GM12878 (cell line): Measurements from ENCODE around the gene WSCD2. TPM values are rescaled to one million over a fixed set of nuclear protein-coding genes. Genes with fewer than 3 reads are reported as not detected.

ENCODE experiments used
- ATAC-seq: fragments of 200-7000 bp; cut with Tn5 transposase; 3 replicates; pipeline ENCODE4 v1.9.1; 2020; ENCODE audit warnings: mild to moderate bottlenecking, moderate library complexity
- BruUV-seq: library from RNA; stranded (reverse); fragments of 400-500 nt; replicated peaks from 2 replicates; lab custom pipeline; 2021; lab: Mats Ljungman, UMichigan
- CTCF ChIA-PET: fragments of 300-600 bp; sonication (Branson Sonifier 250); formaldehyde crosslinking; extraction: SDS; loops from one replicate; lab custom pipeline; 2021; ENCODE audit warnings: inconsistent platforms; lab: Yijun Ruan, JAX
- POLR2A ChIA-PET: fragments of 350-600 bp; formaldehyde crosslinking; extraction: SDS; loops from one replicate; lab custom pipeline; 2021; ENCODE audit warnings: inconsistent platforms; lab: Charles Lee
- RAD21 ChIA-PET: fragments of 300-600 bp; sonication (Branson Sonifier 250); formaldehyde crosslinking; loops from one replicate; lab custom pipeline; 2023; ENCODE audit warnings: antibody characterized with exemption; ENCODE audit not compliant: unreplicated experiment; lab: Charles Lee
- SMC1A ChIA-PET: fragments of 300-600 bp; sonication (Branson Sonifier 250); formaldehyde crosslinking; loops from one replicate; lab custom pipeline; 2023; ENCODE audit not compliant: unreplicated experiment, uncharacterized antibody; lab: Charles Lee
- DNase-seq: peaks from one replicate; pipeline ENCODE4 v3.0.0-alpha.2; 2011; ENCODE audit warnings: low read depth, low spot score
- FAIRE-seq: peaks from 3 replicates; lab custom pipeline; 2011; peaks lifted over from hg19 to GRCh38; lab: Jason Lieb, UNC
- H2AFZ ChIP-seq: 2 replicates; pipeline ENCODE4 v1.6.0; 2011; ENCODE audit warnings: low read depth, low read length, control low read depth; ENCODE audit not compliant: control insufficient read depth
- H3K27ac ChIP-seq: 2 replicates; pipeline ENCODE4 v1.5.1; 2011; ENCODE audit warnings: control low read depth; ENCODE audit not compliant: control insufficient read depth, insufficient read depth
- H3K27me3 ChIP-seq, 2 experiments: replicated peaks in 1 of 2; 2 replicates each; pipeline versions ENCODE4 v1.6.0 to v1.6.1; 2011; ENCODE audit warnings: low read length in 1 of 2; ENCODE audit not compliant: control insufficient read depth in 2 of 2, insufficient read depth in 2 of 2
- H3K36me3 ChIP-seq, 2 experiments: 2 replicates each; pipeline ENCODE4 v1.5.1; 2011; ENCODE audit warnings: low read length in 1 of 2; ENCODE audit not compliant: control insufficient read depth in 2 of 2, insufficient read depth in 2 of 2
- H3K4me1 ChIP-seq: 2 replicates; pipeline ENCODE4 v1.6.1; 2011; ENCODE audit warnings: mild to moderate bottlenecking, low read length, moderate library complexity, mixed read lengths; ENCODE audit not compliant: control insufficient read depth, insufficient read depth
- H3K4me2 ChIP-seq: 2 replicates; pipeline ENCODE4 v1.6.0; 2011; ENCODE audit warnings: control low read depth; ENCODE audit not compliant: control insufficient read depth, insufficient read depth
- H3K4me3 ChIP-seq: fragments of 200-600 bp; sonication (generic); 2 replicates; pipeline ENCODE4 v1.5.1; 2016
- H3K79me2 ChIP-seq: 2 replicates; pipeline ENCODE4 v1.6.0; 2011; ENCODE audit warnings: low read length; ENCODE audit not compliant: control insufficient read depth, insufficient read depth
- H3K9ac ChIP-seq: 2 replicates; pipeline ENCODE4 v1.8.0; 2011; ENCODE audit warnings: low read length, control low read depth, mixed read lengths; ENCODE audit not compliant: control insufficient read depth, insufficient read depth
- H3K9me3 ChIP-seq: replicated peaks from 3 replicates; pipeline ENCODE4 v1.5.1; 2011; ENCODE audit warnings: mild to moderate bottlenecking, low read length; ENCODE audit not compliant: control insufficient read depth, insufficient read depth
- H4K20me1 ChIP-seq: 2 replicates; pipeline ENCODE4 v1.6.0; 2011; ENCODE audit not compliant: control insufficient read depth, insufficient read depth
- EP300 ChIP-seq, 2 experiments: fragments of 150-350 bp in 1 of 2; IDR thresholded peaks; 2 replicates each; pipeline ENCODE4 v1.6.1; 2011 to 2012; ENCODE audit warnings: low read depth in 2 of 2, low read length in 2 of 2, borderline replicate concordance in 1 of 2, improper control_type of control experiment in 1 of 2, inconsistent platforms in 1 of 2; ENCODE audit not compliant: control insufficient read depth in 1 of 2
- GABPA ChIP-seq: IDR thresholded peaks from 2 replicates; pipeline ENCODE4 v1.6.1; 2014; ENCODE audit warnings: antibody characterized with exemption, low read depth, mild to moderate bottlenecking, inconsistent platforms
- IRF4 ChIP-seq: IDR thresholded peaks from 2 replicates; pipeline ENCODE4 v1.6.1; 2011; ENCODE audit warnings: low read depth, low read length
- MEF2B ChIP-seq: fragments of 450-650 bp; IDR thresholded peaks from 2 replicates; pipeline ENCODE4 v1.6.1; 2018; ENCODE audit warnings: mild to moderate bottlenecking, moderate library complexity; ENCODE audit not compliant: partially characterized antibody, poor library complexity, severe bottlenecking
- SMC3 ChIP-seq: IDR thresholded peaks from 2 replicates; pipeline ENCODE4 v1.6.1; 2011; ENCODE audit warnings: low read length, improper control_type of control experiment, borderline replicate concordance
- SUZ12 ChIP-seq: fragments of 200-600 bp; sonication (generic); IDR thresholded peaks from one replicate; pipeline ENCODE4 v1.6.1; 2018; ENCODE audit warnings: antibody characterized with exemption, mild to moderate bottlenecking; ENCODE audit not compliant: unreplicated experiment
- ZNF687 ChIP-seq: fragments of 450-650 bp; IDR thresholded peaks from 2 replicates; pipeline ENCODE4 v1.6.1; 2017; ENCODE audit warnings: mild to moderate bottlenecking, moderate library complexity
- WGBS: methylation state at CpG from one replicate; pipeline ENCODE4 v1.1.6; 2016; ENCODE audit warnings: low lambda C conversion rate; ENCODE audit not compliant: insufficient replicate concordance, insufficient coverage; ENCODE audit errors: missing lambda C conversion rate; 5-methylcytosine and 5-hydroxymethylcytosine counted together
- in situ Hi-C: fragments of 300-500 bp; cut with MboI; formaldehyde crosslinking; loops from 9 replicates; pipeline ENCODE4 v1.14.3; 2018; ENCODE audit warnings: mixed read lengths
- intact Hi-C: fragments of 100-400 bp; cut with micrococcal nuclease; formaldehyde crosslinking; loops from one replicate; pipeline ENCODE4 v1.14.2; 2022; ENCODE audit not compliant: unreplicated experiment
- polyA plus RNA-seq, 11 experiments: library from polyadenylated mRNA; depleted of rRNA in 4 of 11; unstranded in 6 of 11; stranded (reverse) in 5 of 11; fragments of >200 nt; fragmentation: Nextera tagmentation in 4 of 11; fragmentation: Illumina TruSeq in 1 of 11; extraction: Ambion mirVana in 4 of 11; extraction: Trizol in 1 of 11; gene quantifications; 1 replicate in 1 of 11; 2 replicates in 10 of 11; pipeline versions ENCODE4 v1.2.1 to v1.2.3, GENCODE V29; 2011 to 2016; ENCODE audit warnings: inconsistent platforms in 2 of 11, missing spikeins in 2 of 11, low read depth in 1 of 11
- total RNA-seq, 4 experiments: library from RNA; depleted of rRNA in 3 of 4; stranded (reverse); fragments of >200 nt in 3 of 4; fragmentation: Illumina TruSeq in 1 of 4; extraction: Trizol in 1 of 4; gene quantifications; 2 replicates each; pipeline versions ENCODE4 v1.2.1 to v1.2.3, GENCODE V29; 2013 to 2021
- TF ChIP-seq, protein P1 (sequence below): fragments of 450-650 bp; formaldehyde crosslinking; IDR thresholded peaks from 2 replicates; pipeline ENCODE4 v1.4.0; 2020; ENCODE audit warnings: mild to moderate bottlenecking, moderate library complexity
- TF ChIP-seq, protein P2 (sequence below): IDR thresholded peaks from 2 replicates; pipeline ENCODE4 v1.6.1; 2011; ENCODE audit warnings: low read depth, mild to moderate bottlenecking, low read length, moderate library complexity, borderline replicate concordance; ENCODE audit errors: extremely low read depth

Gene WSCD2
- total and polyA plus RNA-seq, 10 of the 15 experiments (the other 5 are each of a cell fraction or from before 2014, with no cell fraction given), result 0.41 TPM; not detected in 9

DNA sequence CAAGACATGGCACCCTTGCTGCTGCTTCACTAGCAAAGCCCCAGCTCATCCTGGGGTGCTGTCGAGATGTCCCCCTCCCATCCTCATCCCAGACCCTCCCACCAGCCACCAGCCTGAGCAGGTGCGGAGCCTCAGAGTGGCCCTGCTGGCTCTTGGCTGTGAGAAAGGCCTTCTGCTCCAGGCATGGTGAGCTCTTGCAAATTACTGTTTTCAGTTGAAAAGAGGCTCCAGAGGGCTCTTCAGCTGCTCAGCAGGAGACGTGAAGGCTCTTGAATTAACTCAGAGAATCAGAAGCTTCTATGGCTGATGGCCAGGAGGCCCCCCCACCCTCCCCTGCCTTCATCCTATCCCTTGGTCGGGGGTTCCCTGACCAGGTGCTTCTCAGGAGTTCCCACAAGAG, 44.1 kb downstream of the WSCD2 start (continued):
- no peak for TF ChIP-seq ZNF687
- TF ChIP-seq GABPA, result no peak
- TF ChIP-seq SMC3, result no peak

DNA sequence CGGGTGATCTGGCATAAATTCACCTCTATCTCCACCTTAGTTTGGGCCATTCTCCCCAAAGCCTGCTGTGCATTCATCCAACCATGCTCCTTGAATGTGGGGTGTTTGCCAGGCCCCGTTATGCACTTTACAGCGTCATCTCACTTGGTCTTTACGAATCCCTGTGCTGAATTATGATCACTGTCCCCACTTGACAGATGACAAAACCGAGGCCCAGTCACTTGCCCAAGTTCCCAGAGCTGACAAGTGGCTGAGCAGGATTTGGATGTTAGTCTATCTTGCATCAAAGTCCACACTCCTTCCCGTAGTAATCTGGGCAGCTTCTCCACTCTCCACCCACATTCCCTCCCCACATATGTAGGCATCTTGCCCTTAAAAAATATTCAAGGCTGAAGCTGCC, 44.8 kb downstream of the WSCD2 start:
- DNase-seq (no peak), ATAC-seq (no peak), FAIRE-seq (no peak)
- POLR2A ChIA-PET, result no interaction called here
- Histone ChIP-seq H3K27me3 (peaks cover 0 to 2% of the 10 kb centered on the region in 2 experiments; a peak in 1 of 4 replicates), H3K36me3 (no peaks in the 10 kb centered on the region), H3K4me3 (no peak overlapping the region), H3K4me2 (no peak overlapping the region), H3K9me3 (no peaks in the 10 kb centered on the region; the same call in 2 of the 3 replicates), H2AFZ (no peak overlapping the region), H3K27ac (no peak overlapping the region), H3K79me2 (no peaks in the 10 kb centered on the region), H3K9ac (no peak overlapping the region), H3K4me1 (no peaks in the 10 kb centered on the region), H4K20me1 (no peaks in the 10 kb centered on the region)
- TF ChIP-seq EP300 (IDR thresholded peaks at IDR 0.05; ENCODE audit: borderline replicate concordance in 1 of 2, control insufficient read depth in 1 of 2, low read depth in 2 of 2, low read length in 2 of 2) (no peak), IRF4 (no peak), MEF2B (no peak), SUZ12 (no peak)
- TF ChIP-seq, protein P1, sequence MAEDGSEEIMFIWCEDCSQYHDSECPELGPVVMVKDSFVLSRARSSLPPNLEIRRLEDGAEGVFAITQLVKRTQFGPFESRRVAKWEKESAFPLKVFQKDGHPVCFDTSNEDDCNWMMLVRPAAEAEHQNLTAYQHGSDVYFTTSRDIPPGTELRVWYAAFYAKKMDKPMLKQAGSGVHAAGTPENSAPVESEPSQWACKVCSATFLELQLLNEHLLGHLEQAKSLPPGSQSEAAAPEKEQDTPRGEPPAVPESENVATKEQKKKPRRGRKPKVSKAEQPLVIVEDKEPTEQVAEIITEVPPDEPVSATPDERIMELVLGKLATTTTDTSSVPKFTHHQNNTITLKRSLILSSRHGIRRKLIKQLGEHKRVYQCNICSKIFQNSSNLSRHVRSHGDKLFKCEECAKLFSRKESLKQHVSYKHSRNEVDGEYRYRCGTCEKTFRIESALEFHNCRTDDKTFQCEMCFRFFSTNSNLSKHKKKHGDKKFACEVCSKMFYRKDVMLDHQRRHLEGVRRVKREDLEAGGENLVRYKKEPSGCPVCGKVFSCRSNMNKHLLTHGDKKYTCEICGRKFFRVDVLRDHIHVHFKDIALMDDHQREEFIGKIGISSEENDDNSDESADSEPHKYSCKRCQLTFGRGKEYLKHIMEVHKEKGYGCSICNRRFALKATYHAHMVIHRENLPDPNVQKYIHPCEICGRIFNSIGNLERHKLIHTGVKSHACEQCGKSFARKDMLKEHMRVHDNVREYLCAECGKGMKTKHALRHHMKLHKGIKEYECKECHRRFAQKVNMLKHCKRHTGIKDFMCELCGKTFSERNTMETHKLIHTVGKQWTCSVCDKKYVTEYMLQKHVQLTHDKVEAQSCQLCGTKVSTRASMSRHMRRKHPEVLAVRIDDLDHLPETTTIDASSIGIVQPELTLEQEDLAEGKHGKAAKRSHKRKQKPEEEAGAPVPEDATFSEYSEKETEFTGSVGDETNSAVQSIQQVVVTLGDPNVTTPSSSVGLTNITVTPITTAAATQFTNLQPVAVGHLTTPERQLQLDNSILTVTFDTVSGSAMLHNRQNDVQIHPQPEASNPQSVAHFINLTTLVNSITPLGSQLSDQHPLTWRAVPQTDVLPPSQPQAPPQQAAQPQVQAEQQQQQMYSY, result no peak
- TF ChIP-seq, protein P2, sequence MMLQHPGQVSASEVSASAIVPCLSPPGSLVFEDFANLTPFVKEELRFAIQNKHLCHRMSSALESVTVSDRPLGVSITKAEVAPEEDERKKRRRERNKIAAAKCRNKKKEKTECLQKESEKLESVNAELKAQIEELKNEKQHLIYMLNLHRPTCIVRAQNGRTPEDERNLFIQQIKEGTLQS, result no peak
- BruUV-seq, result no TSS peak
- SMC1A ChIA-PET, result interaction anchor here (1.1 kb wide), 1 partner anchor 322 kb away, joined by 3 read pairs; no protein-coding TSS in a partner anchor
- RAD21 ChIA-PET, result no interaction called here
- 8% methylated on average over 6 of the region's 6 CpGs for WGBS
- in situ Hi-C loops (no loop called here), intact Hi-C loops (no loop called here)
- CTCF ChIA-PET, result no interaction called here
